Measurements from ENCODE around the gene PBX1.

DNA sequence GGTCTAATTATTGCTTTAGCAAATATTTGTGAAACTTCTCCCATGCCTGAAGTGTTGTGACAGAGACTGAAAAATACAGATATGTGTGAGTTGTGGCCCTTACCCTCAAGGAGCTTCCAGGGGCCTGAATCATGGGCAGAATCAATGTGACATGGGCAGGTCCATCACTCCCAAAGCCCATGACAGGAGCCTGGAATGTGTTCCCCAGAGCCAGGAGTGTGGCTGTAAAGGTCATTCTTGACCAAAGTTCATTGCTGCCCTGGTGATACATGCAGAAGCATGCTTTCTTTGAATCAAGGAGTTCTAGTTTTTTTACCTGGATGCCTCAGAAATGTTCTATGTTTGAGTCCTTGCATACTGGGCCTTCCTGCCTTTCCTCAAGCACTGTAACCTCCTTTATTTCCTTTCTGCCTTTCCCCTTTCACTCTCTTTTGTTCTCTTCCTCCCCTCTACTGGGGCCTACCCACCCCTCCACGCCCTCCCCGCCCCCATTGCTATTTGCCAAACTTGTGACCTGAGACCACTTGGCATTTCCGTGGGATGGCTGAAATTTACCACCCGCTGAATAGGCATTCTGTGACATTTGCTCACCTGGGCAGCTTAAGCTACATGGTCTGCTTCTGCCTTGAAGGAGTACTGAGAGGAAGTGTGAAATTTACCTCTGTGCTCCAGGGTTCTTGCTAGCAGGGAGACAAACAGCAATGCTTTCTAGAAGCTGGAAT is 19.7 kb downstream of the PBX1 start:
- TF ChIP-seq, protein P1, sequence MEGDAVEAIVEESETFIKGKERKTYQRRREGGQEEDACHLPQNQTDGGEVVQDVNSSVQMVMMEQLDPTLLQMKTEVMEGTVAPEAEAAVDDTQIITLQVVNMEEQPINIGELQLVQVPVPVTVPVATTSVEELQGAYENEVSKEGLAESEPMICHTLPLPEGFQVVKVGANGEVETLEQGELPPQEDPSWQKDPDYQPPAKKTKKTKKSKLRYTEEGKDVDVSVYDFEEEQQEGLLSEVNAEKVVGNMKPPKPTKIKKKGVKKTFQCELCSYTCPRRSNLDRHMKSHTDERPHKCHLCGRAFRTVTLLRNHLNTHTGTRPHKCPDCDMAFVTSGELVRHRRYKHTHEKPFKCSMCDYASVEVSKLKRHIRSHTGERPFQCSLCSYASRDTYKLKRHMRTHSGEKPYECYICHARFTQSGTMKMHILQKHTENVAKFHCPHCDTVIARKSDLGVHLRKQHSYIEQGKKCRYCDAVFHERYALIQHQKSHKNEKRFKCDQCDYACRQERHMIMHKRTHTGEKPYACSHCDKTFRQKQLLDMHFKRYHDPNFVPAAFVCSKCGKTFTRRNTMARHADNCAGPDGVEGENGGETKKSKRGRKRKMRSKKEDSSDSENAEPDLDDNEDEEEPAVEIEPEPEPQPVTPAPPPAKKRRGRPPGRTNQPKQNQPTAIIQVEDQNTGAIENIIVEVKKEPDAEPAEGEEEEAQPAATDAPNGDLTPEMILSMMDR (IDR thresholded peaks at IDR 0.05), result no peak
- no peak for TF ChIP-seq POLR2AphosphoS5 (IDR thresholded peaks at IDR 0.05)
- TF ChIP-seq POLR2A (IDR thresholded peaks at IDR 0.05), result no peak
- TF ChIP-seq EP300 (IDR thresholded peaks at IDR 0.05), result no peak
